K562 (cell line): ENCODE data around the gene NYAP1. TPM values are rescaled to one million over a fixed set of nuclear protein-coding genes. Genes with fewer than 3 reads are reported as not detected.
A peak's percentile ranks its signal among the peaks of the same experiment; 100 is the strongest.

Experiments used
- ATAC-seq: fragments of 200-7000 bp; cut with Tn5 transposase; 3 replicates; pipeline ENCODE4 v1.9.1; 2020; ENCODE audit warnings: moderate library complexity
- BruUV-seq: library from RNA; stranded (reverse); fragments of 400-500 nt; replicated peaks from 2 replicates; lab custom pipeline; 2021; lab: Mats Ljungman, UMichigan
- CTCF ChIA-PET: fragments of 300-600 bp; formaldehyde crosslinking; extraction: SDS; loops from one replicate; lab custom pipeline; 2021; ENCODE audit warnings: low intra/inter-chr PET ratio; lab: Yijun Ruan, JAX
- POLR2A ChIA-PET: fragments of 300-600, 350-650 bp; sonication (Branson Sonifier 250); formaldehyde crosslinking; extraction: SDS; loops from one replicate; lab custom pipeline; 2021; ENCODE audit warnings: antibody characterized with exemption, inconsistent platforms; lab: Yijun Ruan, JAX
- DNase-seq, 4 experiments: peaks; one replicate each; pipeline versions ENCODE4 v3.0.0 to v3.0.0-alpha.2; 2011 to 2018; ENCODE audit warnings: low spot score in 3 of 4, mixed read lengths in 3 of 4; ENCODE audit errors: extremely low read depth in 1 of 4
- FAIRE-seq: peaks from 2 replicates; lab custom pipeline; 2011; peaks lifted over from hg19 to GRCh38; lab: Jason Lieb, UNC
- H2AFZ ChIP-seq: 2 replicates; pipeline ENCODE4 v1.6.0; 2011; ENCODE audit warnings: low read depth, low read length, control low read depth, inconsistent platforms
- H3K27ac ChIP-seq: fragments of 200-600 bp; 3 replicates; pipeline ENCODE4 v1.8.0; 2011; ENCODE audit warnings: low read depth, mild to moderate bottlenecking, control low read depth, inconsistent platforms, low read length, moderate library complexity, mixed read lengths; ENCODE audit errors: extremely low read depth
- H3K27me3 ChIP-seq, 2 experiments: fragments of 300-600 bp in 1 of 2; 2 replicates in 1 of 2; 3 replicates in 1 of 2; pipeline versions ENCODE4 v1.6.0 to v1.8.0; 2011; ENCODE audit warnings: inconsistent platforms in 2 of 2, low read length in 2 of 2, mild to moderate bottlenecking in 1 of 2, mixed read lengths in 1 of 2, moderate library complexity in 1 of 2; ENCODE audit not compliant: control insufficient read depth in 2 of 2, insufficient read depth in 2 of 2
- H3K36me3 ChIP-seq: fragments of 300-600 bp; 3 replicates; pipeline ENCODE4 v1.8.0; 2011; ENCODE audit warnings: mild to moderate bottlenecking, low read length, inconsistent platforms; ENCODE audit not compliant: control insufficient read depth, insufficient read depth
- H3K4me1 ChIP-seq, 2 experiments: fragments of 200-600 bp in 1 of 2; replicated peaks in 1 of 2; 2 replicates in 1 of 2; 3 replicates in 1 of 2; pipeline versions ENCODE4 v1.5.1 to v1.8.0; 2011; ENCODE audit warnings: inconsistent platforms in 2 of 2, low read length in 2 of 2, mild to moderate bottlenecking in 1 of 2, mixed read lengths in 1 of 2, moderate library complexity in 1 of 2; ENCODE audit not compliant: control insufficient read depth in 2 of 2, insufficient read depth in 2 of 2
- H3K4me2 ChIP-seq: 2 replicates; pipeline ENCODE4 v1.6.1; 2011; ENCODE audit warnings: low read length, control low read depth, inconsistent platforms, mixed read lengths; ENCODE audit not compliant: insufficient read depth
- H3K4me3 ChIP-seq: fragments of 200-600 bp; sonication (generic), shearing (Covaris generic); 2 replicates; pipeline ENCODE4 v1.5.1; 2016; ENCODE audit warnings: control low read depth, inconsistent platforms
- H3K79me2 ChIP-seq: fragments of 200-600 bp; 3 replicates; pipeline ENCODE4 v1.8.0; 2011; ENCODE audit warnings: low read length, inconsistent platforms; ENCODE audit not compliant: control insufficient read depth, insufficient read depth
- H3K9ac ChIP-seq, 2 experiments: 2 replicates each; pipeline versions ENCODE4 v1.6.0 to v1.6.1; 2011; ENCODE audit warnings: low read depth in 2 of 2, low read length in 2 of 2, control low read depth in 1 of 2, inconsistent platforms in 1 of 2, mild to moderate bottlenecking in 1 of 2, mixed read lengths in 1 of 2; ENCODE audit not compliant: insufficient read depth in 1 of 2
- H3K9me1 ChIP-seq: one replicate; pipeline ENCODE4 v1.6.0; 2011; ENCODE audit warnings: inconsistent platforms, mild to moderate bottlenecking, low read length, moderate library complexity; ENCODE audit not compliant: control insufficient read depth, insufficient read depth
- H3K9me3 ChIP-seq: replicated peaks from 2 replicates; pipeline ENCODE4 v1.5.1; 2011; ENCODE audit warnings: low read depth, low read length, inconsistent platforms; ENCODE audit not compliant: control insufficient read depth, insufficient read depth
- H4K20me1 ChIP-seq: replicated peaks from 2 replicates; pipeline ENCODE4 v1.6.1; 2011; ENCODE audit warnings: low read length, inconsistent platforms, mixed read lengths; ENCODE audit not compliant: control insufficient read depth, insufficient read depth
- BRD4 ChIP-seq: fragments of 200-600 bp; sonication (generic); IDR thresholded peaks from 2 replicates; pipeline ENCODE4 v1.6.1; 2017; ENCODE audit warnings: inconsistent platforms
- CBX8 ChIP-seq: fragments of 200-600 bp; sonication (generic); IDR thresholded peaks from 2 replicates; pipeline ENCODE4 v1.6.1; 2012; ENCODE audit warnings: borderline replicate concordance, mixed run types, low read depth, mild to moderate bottlenecking, moderate library complexity, mixed read lengths, low read length, control low read depth, inconsistent platforms; ENCODE audit not compliant: poor library complexity, severe bottlenecking; ENCODE audit errors: extremely low read depth
- GTF2E2 ChIP-seq: fragments of 200-800 bp; sonication (Bioruptor generic); IDR thresholded peaks from 2 replicates; pipeline ENCODE4 v1.6.1; 2016; ENCODE audit warnings: missing genetic modification characterization, missing compliant biosample characterization
- KLF6 ChIP-seq: fragments of 250-450 bp; sonication (Bioruptor Pico); IDR thresholded peaks from 2 replicates; pipeline ENCODE4 v1.4.0; 2020; ENCODE audit warnings: mild to moderate bottlenecking, moderate library complexity, borderline replicate concordance
- MAFG ChIP-seq: fragments of 450-650 bp; conservative IDR thresholded peaks from 2 replicates; pipeline ENCODE4 v1.6.1; 2016; ENCODE audit warnings: missing genetic modification characterization, missing compliant biosample characterization
- MCM5 ChIP-seq: fragments of 450-650 bp; IDR thresholded peaks from 2 replicates; pipeline ENCODE4 v1.6.1; 2016; ENCODE audit warnings: low read depth
- NUFIP1 ChIP-seq: fragments of 450-650 bp; IDR thresholded peaks from 2 replicates; pipeline ENCODE4 v1.6.1; 2018; ENCODE audit not compliant: partially characterized antibody
- PRPF4 ChIP-seq: fragments of 200-400 bp; formaldehyde crosslinking; IDR thresholded peaks from one replicate; pipeline ENCODE4 v1.6.1; 2017; ENCODE audit warnings: low read length, low read depth, mild to moderate bottlenecking; ENCODE audit not compliant: insufficient read depth, poor library complexity, severe bottlenecking
- RBM39 ChIP-seq: fragments of 200-400 bp; formaldehyde crosslinking; optimal IDR thresholded peaks from 2 replicates; pipeline ENCODE3; 2018; ENCODE audit warnings: low read depth, low read length
- SPI1 ChIP-seq: IDR thresholded peaks from 2 replicates; pipeline ENCODE4 v1.6.1; 2011; ENCODE audit warnings: low read depth, low read length, control low read depth, borderline replicate concordance
- TEAD4 ChIP-seq, 2 experiments: sonication (generic) in 1 of 2; formaldehyde crosslinking in 1 of 2; IDR thresholded peaks; 2 replicates each; pipeline versions ENCODE4 v1.6.1 to v1.8.0; 2012 to 2022; ENCODE audit warnings: borderline replicate concordance in 1 of 2, inconsistent platforms in 1 of 2, low read length in 1 of 2, mild to moderate bottlenecking in 1 of 2, missing genetic modification reagents in 1 of 2
- ZC3H11A ChIP-seq: IDR thresholded peaks from 2 replicates; pipeline ENCODE4 v1.6.1; 2012; ENCODE audit warnings: low read depth, low read length, improper control_type of control experiment
- ZNF347 ChIP-seq: fragments of 450-650 bp; formaldehyde crosslinking; IDR thresholded peaks from 2 replicates; pipeline ENCODE4 v1.4.0; 2020; ENCODE audit warnings: low read depth, mild to moderate bottlenecking, moderate library complexity
- ZNF780A ChIP-seq: fragments of 250-450 bp; sonication (Bioruptor Pico); IDR thresholded peaks from 2 replicates; pipeline ENCODE4 v1.5.0; 2021; ENCODE audit warnings: mild to moderate bottlenecking
- ZNF79 ChIP-seq: fragments of 250-450 bp; sonication (Bioruptor Pico); IDR thresholded peaks from 2 replicates; pipeline ENCODE4 v1.4.0; 2020; ENCODE audit warnings: low read depth, mild to moderate bottlenecking, moderate library complexity
- WGBS: fragments of 100-300 bp; shearing (Covaris generic); methylation state at CpG from one replicate; pipeline ENCODE4 v1.1.6; 2016; ENCODE audit warnings: low coverage, mixed read lengths; ENCODE audit not compliant: insufficient coverage; ENCODE audit errors: missing lambda C conversion rate; 5-methylcytosine and 5-hydroxymethylcytosine counted together
- in situ Hi-C: fragments of 300-500 bp; cut with MboI; formaldehyde crosslinking; loops from 4 replicates; pipeline ENCODE4 v1.15.0; 2018; ENCODE audit warnings: inconsistent platforms, mixed read lengths
- intact Hi-C: fragments of 100-400 bp; cut with micrococcal nuclease; formaldehyde crosslinking; loops from 2 replicates; pipeline ENCODE4 v1.14.2; 2022
- polyA plus RNA-seq, 8 experiments: library from polyadenylated mRNA; depleted of rRNA in 4 of 8; stranded (reverse) in 5 of 8; unstranded in 3 of 8; fragments of >200 nt; fragmentation: Nextera tagmentation in 2 of 8; fragmentation: Illumina TruSeq in 1 of 8; extraction: Ambion mirVana in 2 of 8; extraction: Trizol in 1 of 8; gene quantifications; 2 replicates each; pipeline versions ENCODE4 v1.2.1 to v1.2.3, GENCODE V29; 2011 to 2014; ENCODE audit warnings: inconsistent platforms in 1 of 8, missing spikeins in 1 of 8
- total RNA-seq, 7 experiments: library from RNA; depleted of rRNA in 6 of 7; stranded (reverse); fragments of >200 nt in 6 of 7; fragmentation: Illumina TruSeq in 2 of 7; extraction: Trizol in 2 of 7; gene quantifications; 2 replicates each; pipeline versions ENCODE4 v1.2.1 to v1.2.3, GENCODE V29; 2011 to 2021; ENCODE audit warnings: low replicate concordance in 1 of 7
- TF ChIP-seq, protein P1 (sequence below): fragments of 250-450 bp; sonication (Bioruptor Pico); IDR thresholded peaks from 2 replicates; pipeline ENCODE4 v1.5.0; 2022; ENCODE audit warnings: mild to moderate bottlenecking
- TF ChIP-seq, protein P2 (sequence below), 2 experiments: fragments of 450-650 bp; conservative IDR thresholded peaks; 2 replicates each; pipeline ENCODE4 v1.6.1; 2017; ENCODE audit warnings: mild to moderate bottlenecking in 2 of 2, moderate library complexity in 2 of 2

The NYAP1 gene
- total and polyA plus RNA-seq, 9 of the 15 experiments (the other 6 are each of a cell fraction or from before 2014, with no cell fraction given) = 0.11 to 0.88 (median 0.22) TPM; not detected in 2

DNA sequence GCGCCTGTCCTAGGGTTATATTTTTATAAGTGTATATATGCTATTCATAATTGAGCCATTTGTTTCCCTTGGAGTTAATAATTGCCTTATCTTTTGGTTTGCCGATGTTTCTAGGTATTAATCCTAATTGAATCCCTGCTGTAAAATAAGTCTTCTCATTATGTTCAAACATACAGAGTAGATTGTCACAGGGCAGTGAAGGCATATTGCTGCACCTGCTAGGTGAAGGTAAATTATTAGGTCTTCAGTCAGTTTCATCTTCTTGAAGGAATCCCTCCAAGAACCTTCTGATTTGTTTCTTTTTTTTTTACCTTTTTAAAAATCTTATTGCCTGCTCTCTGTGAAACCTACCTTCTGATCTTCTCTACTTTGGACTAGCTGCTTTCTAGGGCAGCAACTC is 37.3 kb downstream of the NYAP1 start:
- H3K27ac ChIP-seq = no peak overlapping the region
- WGBS = 97% methylated on average over 2 of the region's 2 CpGs
- no peaks in the 10 kb centered on the region for H3K27me3 ChIP-seq
- DNase-seq (no peak), FAIRE-seq (no peak), ATAC-seq (no peak)
- H4K20me1 ChIP-seq = no peaks in the 10 kb centered on the region
- peaks cover 0 to 2% of the 10 kb centered on the region in 2 experiments; a peak in 2 of 5 replicates for H3K4me1 ChIP-seq
- no TSS peak for BruUV-seq
- H3K9me1 ChIP-seq = no peaks in the 10 kb centered on the region
- no peak overlapping the region for H3K9ac ChIP-seq
- in situ Hi-C loops (no loop called here), intact Hi-C loops (no loop called here)
- no peaks in the 10 kb centered on the region for H3K36me3 ChIP-seq
- 0 out of 2 replicates have a peak overlapping the region, but pooled peaks have one; percentile 22 for H2AFZ ChIP-seq
- TF ChIP-seq ZNF780A (no peak), NUFIP1 (no peak), TEAD4 (IDR thresholded peaks at IDR 0.05; ENCODE audit: low read length) (no peak), TEAD4 (CRISPR knock-in tag; IDR thresholded peaks at IDR 0.05; ENCODE audit: borderline replicate concordance) (no peak), BRD4 (no peak), KLF6 (no peak), SPI1 (no peak), PRPF4 (no peak), CBX8 (no peak), GTF2E2 (tag) (no peak), MCM5 (no peak), RBM39 (no peak), ZNF79 (CRISPR knock-in tag) (no peak), ZC3H11A (no peak), MAFG (no peak), ZNF347 (CRISPR knock-in tag) (no peak)
- TF ChIP-seq, protein P1, sequence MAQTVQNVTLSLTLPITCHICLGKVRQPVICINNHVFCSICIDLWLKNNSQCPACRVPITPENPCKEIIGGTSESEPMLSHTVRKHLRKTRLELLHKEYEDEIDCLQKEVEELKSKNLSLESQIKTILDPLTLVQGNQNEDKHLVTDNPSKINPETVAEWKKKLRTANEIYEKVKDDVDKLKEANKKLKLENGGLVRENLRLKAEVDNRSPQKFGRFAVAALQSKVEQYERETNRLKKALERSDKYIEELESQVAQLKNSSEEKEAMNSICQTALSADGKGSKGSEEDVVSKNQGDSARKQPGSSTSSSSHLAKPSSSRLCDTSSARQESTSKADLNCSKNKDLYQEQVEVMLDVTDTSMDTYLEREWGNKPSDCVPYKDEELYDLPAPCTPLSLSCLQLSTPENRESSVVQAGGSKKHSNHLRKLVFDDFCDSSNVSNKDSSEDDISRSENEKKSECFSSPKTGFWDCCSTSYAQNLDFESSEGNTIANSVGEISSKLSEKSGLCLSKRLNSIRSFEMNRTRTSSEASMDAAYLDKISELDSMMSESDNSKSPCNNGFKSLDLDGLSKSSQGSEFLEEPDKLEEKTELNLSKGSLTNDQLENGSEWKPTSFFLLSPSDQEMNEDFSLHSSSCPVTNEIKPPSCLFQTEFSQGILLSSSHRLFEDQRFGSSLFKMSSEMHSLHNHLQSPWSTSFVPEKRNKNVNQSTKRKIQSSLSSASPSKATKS (CRISPR knock-in tag) = no peak
- TF ChIP-seq, protein P2, sequence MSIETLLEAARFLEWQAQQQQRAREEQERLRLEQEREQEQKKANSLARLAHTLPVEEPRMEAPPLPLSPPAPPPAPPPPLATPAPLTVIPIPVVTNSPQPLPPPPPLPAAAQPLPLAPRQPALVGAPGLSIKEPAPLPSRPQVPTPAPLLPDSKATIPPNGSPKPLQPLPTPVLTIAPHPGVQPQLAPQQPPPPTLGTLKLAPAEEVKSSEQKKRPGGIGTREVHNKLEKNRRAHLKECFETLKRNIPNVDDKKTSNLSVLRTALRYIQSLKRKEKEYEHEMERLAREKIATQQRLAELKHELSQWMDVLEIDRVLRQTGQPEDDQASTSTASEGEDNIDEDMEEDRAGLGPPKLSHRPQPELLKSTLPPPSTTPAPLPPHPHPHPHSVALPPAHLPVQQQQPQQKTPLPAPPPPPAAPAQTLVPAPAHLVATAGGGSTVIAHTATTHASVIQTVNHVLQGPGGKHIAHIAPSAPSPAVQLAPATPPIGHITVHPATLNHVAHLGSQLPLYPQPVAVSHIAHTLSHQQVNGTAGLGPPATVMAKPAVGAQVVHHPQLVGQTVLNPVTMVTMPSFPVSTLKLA (conservative IDR thresholded peaks at IDR 0.05) = no peak
- CTCF ChIA-PET = no interaction called here
- H3K79me2 ChIP-seq = no peaks in the 10 kb centered on the region
- no peak overlapping the region for H3K4me2 ChIP-seq
- POLR2A ChIA-PET = interaction anchor here (1.2 to 1.8 kb wide), 3 partner anchors 10 to 22 kb away, joined by 4 to 6 read pairs (median 5); no protein-coding TSS in a partner anchor
- H3K9me3 ChIP-seq = no peaks in the 10 kb centered on the region
- H3K4me3 ChIP-seq = no peak overlapping the region
